ENCODE results near the gene PRKCZ. TPM values are rescaled to one million over a fixed set of nuclear protein-coding genes. Genes with fewer than 3 reads are reported as not detected.

PRKCZ gene
- total RNA-seq, 1 donor from 2014 or later = 55.5 TPM

GRCh38 chr1:2125350-2126211 is 75.4 kb downstream of the PRKCZ start:
- H3K4me1 Mint-ChIP-seq = no peaks in the 10 kb centered on the region
- H3K27me3 Mint-ChIP-seq (ENCODE audit: low read depth) = no peaks in the 10 kb centered on the region

DNA sequence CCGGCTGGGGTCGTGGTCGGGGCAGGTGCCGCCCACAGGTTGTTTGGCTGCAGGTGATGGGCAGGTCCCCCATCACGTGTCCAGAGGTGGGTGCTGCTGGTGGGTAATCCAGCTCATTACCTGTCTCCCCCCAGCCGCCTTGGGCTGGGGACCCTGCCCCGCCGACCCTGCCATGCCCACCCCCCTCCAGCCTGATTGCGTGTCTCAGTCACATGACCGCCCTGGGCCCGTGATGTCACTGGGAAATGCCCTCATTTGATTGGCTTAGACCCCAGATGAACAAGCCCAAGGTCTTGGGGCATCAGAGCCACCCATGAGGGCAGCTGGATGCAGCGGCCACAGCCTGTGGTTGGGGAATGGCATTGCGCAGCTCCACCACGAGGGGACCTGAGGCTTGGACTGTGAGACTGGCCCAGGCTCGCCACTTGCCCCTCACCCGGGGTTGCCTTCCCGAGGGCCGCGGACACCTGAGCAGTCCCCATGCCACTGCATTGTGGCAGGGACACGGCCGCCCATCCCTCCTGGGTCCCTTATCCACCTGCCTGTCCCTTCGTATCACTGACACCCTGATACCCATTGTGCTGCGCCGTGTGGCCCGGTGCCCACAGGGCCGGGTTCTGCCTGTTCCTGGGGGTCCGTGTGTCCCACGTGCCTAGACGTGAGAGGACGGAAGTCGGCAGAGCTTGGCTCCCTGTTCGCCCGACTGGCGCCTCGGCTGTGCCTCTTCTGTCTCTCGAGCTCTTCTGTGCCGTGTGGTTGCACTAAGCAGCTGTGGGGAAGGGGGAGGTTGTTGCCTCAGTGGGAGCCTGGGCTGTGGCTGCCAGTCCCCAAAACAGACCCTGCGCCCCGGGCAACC is 76.3 kb downstream of the PRKCZ start:
- DNase-seq (ENCODE audit: low spot score in 2 of 2, unreplicated experiment in 2 of 2) = no peak
- H3K27ac Mint-ChIP-seq = no peak overlapping the region

More at GRCh38 chr1:2125350-2126211, 75.4 kb downstream of the PRKCZ start:
- H3K9me3 Mint-ChIP-seq = peaks cover 7% of the 10 kb centered on the region
- peaks cover 4% of the 10 kb centered on the region for H3K36me3 Mint-ChIP-seq
- H3K27ac Mint-ChIP-seq = no peak overlapping the region
- TF ChIP-seq, protein P1, sequence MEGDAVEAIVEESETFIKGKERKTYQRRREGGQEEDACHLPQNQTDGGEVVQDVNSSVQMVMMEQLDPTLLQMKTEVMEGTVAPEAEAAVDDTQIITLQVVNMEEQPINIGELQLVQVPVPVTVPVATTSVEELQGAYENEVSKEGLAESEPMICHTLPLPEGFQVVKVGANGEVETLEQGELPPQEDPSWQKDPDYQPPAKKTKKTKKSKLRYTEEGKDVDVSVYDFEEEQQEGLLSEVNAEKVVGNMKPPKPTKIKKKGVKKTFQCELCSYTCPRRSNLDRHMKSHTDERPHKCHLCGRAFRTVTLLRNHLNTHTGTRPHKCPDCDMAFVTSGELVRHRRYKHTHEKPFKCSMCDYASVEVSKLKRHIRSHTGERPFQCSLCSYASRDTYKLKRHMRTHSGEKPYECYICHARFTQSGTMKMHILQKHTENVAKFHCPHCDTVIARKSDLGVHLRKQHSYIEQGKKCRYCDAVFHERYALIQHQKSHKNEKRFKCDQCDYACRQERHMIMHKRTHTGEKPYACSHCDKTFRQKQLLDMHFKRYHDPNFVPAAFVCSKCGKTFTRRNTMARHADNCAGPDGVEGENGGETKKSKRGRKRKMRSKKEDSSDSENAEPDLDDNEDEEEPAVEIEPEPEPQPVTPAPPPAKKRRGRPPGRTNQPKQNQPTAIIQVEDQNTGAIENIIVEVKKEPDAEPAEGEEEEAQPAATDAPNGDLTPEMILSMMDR (IDR thresholded peaks at IDR 0.05; ENCODE audit: unreplicated experiment) = no peak
- no peak for DNase-seq (ENCODE audit: low spot score in 2 of 2, unreplicated experiment in 2 of 2)
- no peak overlapping the region for H3K4me3 Mint-ChIP-seq

GRCh38 chr1:2127187-2128145 is 77.3 kb downstream of the PRKCZ start:
- H3K9me3 Mint-ChIP-seq = no peaks in the 10 kb centered on the region
- TF ChIP-seq, protein P1 (IDR thresholded peaks at IDR 0.05; ENCODE audit: unreplicated experiment) = no peak
- no peak overlapping the region for H3K4me3 Mint-ChIP-seq
- no peaks in the 10 kb centered on the region for H3K27me3 Mint-ChIP-seq (ENCODE audit: low read depth)
- H3K4me1 Mint-ChIP-seq = peaks cover under 1% of the 10 kb centered on the region
- H3K27ac Mint-ChIP-seq = no peak overlapping the region
- H3K36me3 Mint-ChIP-seq = no peaks in the 10 kb centered on the region
- DNase-seq (ENCODE audit: low spot score in 2 of 2, unreplicated experiment in 2 of 2) = no peak

More for the DNA sequence above, 76.3 kb downstream of the PRKCZ start:
- H3K4me3 Mint-ChIP-seq = no peak overlapping the region
- TF ChIP-seq, protein P1 (IDR thresholded peaks at IDR 0.05; ENCODE audit: unreplicated experiment) = no peak
- no peaks in the 10 kb centered on the region for H3K27me3 Mint-ChIP-seq (ENCODE audit: low read depth)
- H3K36me3 Mint-ChIP-seq = no peaks in the 10 kb centered on the region
- no peaks in the 10 kb centered on the region for H3K4me1 Mint-ChIP-seq
- peaks cover under 1% of the 10 kb centered on the region for H3K9me3 Mint-ChIP-seq

DNA sequence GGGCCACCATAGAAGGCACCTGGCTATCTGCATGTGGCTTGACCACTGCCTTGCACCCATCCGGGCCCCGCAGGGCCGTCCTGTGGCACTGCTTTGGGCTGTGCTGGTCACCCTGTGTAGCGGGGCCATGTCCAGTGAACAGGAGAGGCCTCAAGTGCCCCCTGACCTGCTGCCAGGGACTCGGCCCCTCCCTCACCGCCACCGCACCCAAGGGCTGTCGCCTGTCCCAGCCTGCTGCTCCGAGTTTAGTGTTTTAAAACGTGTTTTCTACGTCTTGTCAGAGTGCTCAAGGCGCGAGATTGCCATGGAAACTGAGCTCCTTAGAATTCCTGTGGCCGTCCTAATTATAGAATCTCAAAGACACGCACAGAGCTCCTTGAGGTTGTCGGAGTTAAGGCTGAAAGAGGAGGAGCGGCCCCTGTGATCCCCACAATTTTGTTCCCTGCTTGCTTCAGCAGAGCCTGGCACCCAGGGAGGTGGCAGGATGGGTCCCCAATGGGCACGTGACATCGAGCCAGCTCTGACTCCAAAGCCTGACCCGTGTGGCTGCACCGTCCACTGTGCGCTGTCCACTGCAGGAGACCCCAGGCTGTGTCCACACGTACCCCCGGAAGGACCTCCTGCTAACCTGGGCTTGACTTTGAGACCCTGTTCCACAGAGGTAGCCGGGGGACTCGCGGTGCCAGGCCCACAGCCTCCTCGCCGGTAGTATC is 78.1 kb downstream of the PRKCZ start:
- Mint-ChIP-seq H3K4me3 (no peak overlapping the region), H3K27ac (no peak overlapping the region), H3K36me3 (no peaks in the 10 kb centered on the region), H3K4me1 (peaks cover 6% of the 10 kb centered on the region), H3K27me3 (ENCODE audit: low read depth) (no peaks in the 10 kb centered on the region), H3K9me3 (no peaks in the 10 kb centered on the region)
- TF ChIP-seq, protein P1 (IDR thresholded peaks at IDR 0.05; ENCODE audit: unreplicated experiment) = no peak
- no peak for DNase-seq (ENCODE audit: low spot score in 2 of 2, unreplicated experiment in 2 of 2)
